ENCODE measurements around the gene TAAR5.
"Not testable (repeated sequence)": the region's sequence is repeated elsewhere in the genome, so short reads cannot be mapped to it uniquely, and the experiment has no call there.

The TAAR5 gene, protein sequence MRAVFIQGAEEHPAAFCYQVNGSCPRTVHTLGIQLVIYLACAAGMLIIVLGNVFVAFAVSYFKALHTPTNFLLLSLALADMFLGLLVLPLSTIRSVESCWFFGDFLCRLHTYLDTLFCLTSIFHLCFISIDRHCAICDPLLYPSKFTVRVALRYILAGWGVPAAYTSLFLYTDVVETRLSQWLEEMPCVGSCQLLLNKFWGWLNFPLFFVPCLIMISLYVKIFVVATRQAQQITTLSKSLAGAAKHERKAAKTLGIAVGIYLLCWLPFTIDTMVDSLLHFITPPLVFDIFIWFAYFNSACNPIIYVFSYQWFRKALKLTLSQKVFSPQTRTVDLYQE

DNA sequence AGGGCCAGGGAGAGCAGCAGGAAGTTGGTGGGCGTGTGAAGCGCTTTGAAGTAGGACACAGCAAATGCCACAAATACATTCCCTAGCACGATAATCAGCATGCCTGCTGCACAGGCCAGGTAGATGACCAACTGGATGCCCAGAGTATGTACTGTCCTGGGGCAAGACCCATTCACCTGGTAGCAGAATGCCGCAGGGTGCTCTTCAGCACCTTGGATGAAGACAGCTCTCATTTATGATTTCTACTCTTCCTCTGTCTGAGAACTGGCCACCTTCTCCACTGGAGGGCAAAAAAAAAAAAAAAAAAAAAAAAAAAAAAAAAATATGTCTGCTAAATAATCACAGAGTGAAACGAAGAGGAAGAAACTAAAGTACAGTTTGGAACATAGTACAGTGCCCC, at the start of gene TAAR5:
TAAR5 (minus strand) TSS at position 288 of the 400 bp plus-strand sequence; CDS start at position 233, 55 bp downstream.
- intact Hi-C loops (cut with DNase I): no loop called here
- DNase-seq: no peak

DNA sequence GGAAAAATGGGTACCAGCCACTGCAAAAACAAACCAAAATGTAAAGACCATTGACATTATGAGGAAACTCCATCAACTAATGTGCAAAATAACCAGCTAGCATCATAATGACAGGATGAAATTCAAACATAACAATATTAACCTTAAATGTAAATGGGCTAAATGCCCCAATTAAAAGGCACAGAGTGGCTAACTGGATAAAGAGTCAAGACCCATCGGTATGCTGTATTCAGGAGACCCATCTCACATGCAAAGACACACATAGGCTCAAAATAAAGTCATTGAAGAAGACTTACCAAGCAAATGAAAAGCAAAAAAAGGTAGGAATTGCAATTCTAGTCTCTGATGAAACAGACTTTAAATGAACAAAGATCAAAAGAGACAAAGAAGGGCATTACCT, 47.6 kb upstream of the TAAR5 start:
- DNase-seq; intact Hi-C loops (cut with DNase I): not testable (repeated sequence)

DNA sequence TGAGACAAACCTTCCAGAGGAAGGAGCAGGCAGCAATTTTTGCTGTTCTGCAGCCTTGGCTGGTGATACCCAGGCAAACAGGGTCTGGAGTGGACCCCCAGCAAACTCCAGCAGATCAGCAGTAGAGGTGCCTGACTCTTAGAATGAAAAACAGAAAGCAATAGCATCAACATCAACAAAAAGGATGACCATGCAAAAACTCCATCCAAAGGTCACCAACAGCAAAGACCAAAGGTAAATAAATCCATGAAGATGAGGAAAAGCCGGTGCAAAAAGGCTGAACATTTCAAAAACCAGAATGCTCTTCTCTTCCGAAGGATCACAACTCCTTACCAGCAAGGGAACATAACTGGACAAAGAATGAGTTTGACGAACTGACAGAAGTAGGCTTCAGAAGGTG, 46.4 kb upstream of the TAAR5 start:
- intact Hi-C loops (cut with DNase I); DNase-seq: not testable (repeated sequence)

DNA sequence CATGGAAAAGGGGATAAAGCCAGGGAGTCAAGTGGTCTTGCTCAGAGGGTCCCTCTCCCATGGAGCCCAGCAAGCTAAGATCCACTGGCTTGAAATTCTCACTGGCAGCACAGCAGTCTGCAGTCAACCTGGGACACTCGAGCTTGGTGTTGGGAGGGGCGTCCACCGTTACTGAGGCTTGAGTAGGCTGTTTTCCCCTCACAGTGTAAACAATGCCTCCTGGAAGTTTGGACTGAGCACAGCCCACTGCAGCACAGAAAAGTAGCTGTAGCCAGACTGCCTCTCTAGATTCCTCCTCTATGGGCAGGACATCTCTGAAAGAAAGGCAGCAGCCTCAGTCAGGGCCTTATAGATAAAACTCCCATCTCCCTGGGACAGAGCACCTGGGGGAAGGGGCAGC, 45.7 kb upstream of the TAAR5 start:
- DNase-seq; intact Hi-C loops (cut with DNase I): not testable (repeated sequence)

DNA sequence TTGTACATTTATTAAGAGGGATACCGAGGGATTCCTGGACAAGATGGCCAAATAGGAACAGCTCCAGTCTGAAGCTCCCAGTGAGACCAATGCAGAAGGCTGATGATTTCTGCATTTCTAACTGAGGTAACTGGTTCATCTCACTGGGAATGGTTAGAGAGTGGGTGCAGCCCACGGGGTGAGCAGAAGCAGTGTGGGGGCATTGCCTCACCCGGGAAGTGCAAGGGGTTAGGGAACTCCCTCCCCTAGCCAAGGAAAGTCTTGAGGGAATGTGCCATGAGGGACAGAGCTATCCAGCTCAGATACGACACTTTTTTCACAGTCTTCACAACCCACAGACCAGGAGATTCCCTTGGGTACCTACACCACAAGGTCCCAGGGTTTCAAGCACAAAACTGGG, 45.3 kb upstream of the TAAR5 start:
- no peak for DNase-seq
- intact Hi-C loops (cut with DNase I): no loop called here

DNA sequence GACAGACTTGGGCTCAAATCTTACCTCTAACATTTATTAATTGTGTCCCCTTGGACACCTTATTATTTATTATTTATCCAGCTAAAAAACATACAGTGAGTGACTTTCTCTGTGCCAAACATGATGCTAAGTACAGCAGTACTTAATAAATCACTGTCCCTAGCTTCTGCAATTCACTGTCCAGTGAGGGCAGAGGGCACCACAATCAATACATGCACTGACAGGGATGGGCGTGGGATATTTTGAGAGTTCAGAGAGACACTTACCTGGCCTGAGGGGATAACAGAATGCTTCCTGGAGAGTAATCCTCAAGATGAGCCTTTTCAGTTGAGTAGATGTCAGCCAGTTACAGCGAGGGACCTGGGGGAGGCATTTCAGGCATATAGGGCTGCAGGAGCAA, 43.8 kb upstream of the TAAR5 start:
- no peak for DNase-seq
- intact Hi-C loops (cut with DNase I): no loop called here

DNA sequence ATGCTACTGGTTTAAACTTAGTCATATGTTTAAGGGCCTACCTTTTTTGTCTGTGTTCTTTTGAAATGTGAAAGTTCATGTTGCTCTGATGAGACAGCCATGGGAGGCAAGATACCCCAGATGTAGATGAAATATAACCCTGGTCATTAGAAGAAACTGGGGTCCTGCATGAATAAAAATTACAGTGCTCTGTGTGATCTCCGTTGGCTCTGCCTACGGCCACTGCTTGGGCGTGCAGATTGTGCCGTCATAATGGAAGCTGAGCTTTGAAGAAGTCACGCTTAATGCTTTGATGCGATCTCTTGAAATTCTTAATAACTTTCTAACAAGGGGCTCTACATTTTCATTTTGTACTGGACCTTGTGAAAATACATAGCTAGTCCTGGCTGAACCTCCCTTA, 34.6 kb upstream of the TAAR5 start, which contains the start of gene TAAR2:
TAAR2 (minus strand) TSS at position 101 of the 400 bp plus-strand sequence; CDS start at position 101, 0 bp downstream.
- intact Hi-C loops (cut with DNase I): no loop called here
- DNase-seq: no peak

DNA sequence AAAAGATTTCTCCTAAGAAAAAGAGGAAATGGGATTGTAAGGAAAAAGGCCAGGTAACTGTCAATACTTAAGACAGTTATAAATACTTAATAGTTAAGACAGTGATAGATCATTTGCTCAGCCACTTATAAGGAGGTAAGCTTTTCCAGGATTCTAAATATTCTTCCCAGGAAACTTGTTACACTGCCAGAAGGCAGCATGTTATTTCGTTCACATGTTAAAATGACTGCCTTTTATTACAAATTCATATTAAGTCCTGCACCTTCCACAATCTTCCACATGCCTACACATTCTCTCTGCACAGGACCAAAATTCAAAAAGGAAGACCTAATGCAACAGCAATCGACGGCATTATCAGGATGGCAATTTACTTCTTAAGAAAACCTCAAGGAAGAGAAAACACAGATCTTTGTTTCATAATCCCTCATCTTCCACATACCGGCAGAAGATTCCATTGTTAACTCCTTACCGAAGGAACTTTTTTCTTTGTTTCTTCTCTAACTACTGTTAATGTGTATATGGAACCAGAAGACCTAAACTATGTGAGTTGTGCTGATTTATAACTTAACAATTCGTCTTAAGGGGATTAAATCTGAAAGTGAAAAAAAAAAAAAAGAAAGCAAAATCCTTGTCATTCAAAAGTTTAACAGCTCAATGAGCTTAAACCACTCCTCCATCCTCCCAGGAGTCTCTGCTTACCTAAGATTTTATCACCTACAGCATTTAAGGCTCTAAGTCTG, 33.7 kb upstream of the TAAR5 start:
- intact Hi-C loops (cut with DNase I): no loop called here
- DNase-seq: no peak

DNA sequence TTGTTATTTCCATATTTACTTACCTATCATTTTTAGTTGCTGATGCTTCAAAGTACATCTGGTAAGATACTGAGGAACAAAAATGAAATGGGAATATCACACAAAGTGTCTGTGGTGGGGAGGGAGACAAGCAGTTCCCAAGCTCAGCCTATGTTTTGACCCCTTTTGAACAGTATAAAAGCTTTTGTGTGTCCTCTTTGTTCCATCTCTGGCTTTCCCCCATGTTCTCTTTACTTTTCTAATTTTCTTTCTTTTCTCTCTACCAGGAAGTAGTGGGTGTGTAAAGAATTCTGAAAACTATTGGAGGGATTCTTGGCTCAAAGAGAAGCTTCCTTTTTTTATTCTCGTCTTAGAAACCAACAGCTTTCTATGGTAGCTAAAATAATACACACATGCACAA, 27.1 kb upstream of the TAAR5 start:
- DNase-seq: no peak
- intact Hi-C loops (cut with DNase I): no loop called here

DNA sequence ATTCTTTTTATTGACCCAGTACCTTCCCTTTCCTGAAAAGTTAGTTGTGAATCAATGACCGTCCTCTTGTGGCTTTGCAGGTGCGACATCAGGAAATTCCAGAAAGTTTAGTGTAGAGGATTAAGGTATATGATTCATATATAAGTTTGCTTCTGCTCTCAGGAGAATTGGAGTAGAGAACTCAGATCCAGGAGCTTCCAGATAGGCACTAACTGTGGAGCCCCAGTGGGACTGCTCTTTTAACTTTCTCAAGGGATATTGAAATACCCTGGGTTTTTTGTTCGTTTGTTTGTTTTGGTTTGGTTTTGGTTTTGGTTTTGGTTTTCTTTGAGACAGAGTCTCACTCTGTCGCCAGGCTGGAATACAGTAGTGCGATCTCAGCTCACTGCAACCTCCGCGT, 25.0 kb upstream of the TAAR5 start:
- no peak for DNase-seq
- intact Hi-C loops (cut with DNase I): no loop called here

DNA sequence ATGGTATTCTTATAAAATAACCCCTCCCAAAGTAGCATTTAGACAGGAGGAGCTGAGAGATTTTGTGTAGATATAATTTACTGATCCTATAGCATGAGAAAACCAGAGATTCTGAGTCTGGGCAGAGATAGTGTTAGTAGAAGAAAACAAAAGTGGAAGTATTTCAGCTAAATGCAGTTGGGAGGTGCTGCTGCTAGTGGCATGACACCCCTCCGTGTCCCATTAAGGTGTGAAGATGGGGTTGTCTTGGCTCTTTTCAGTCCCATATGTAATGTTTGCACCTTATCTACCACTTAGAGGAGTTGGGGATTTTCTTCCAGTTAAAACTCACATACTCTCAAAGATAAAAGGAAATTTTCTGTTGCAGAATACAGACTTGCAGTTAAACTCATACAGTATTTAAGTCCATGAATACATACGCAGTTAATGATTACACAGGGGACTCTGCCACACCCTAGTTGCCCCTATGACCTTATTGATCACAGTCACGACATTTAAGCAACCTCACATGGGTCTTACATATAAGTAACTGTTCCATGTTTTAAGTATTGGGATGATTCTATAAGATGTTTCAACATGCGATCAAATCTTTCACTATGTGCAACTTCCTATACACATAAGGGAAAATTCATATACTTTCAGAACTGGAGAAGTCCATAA, 23.0 kb upstream of the TAAR5 start:
- no peak for DNase-seq
- intact Hi-C loops (cut with DNase I): no loop called here

DNA sequence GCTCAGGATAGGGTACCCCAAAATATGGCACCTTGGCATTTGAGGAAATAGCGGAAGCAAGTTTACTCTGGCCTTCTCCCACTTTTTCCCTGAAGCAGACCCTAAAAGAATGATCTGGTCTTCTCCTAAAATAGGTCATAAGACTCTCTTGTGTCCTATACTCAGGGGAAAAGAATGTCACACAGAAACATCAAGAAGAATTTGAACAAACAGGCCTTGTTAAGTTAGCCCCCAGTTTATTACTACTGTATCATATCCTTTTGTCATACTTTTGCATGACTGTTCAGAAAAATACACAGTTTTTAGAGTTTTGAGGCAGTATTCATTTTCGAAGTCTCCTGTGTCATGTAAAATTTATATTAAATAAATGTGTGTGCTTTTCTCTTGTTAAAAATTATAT, 22.1 kb upstream of the TAAR5 start:
- intact Hi-C loops (cut with DNase I): no loop called here

DNA sequence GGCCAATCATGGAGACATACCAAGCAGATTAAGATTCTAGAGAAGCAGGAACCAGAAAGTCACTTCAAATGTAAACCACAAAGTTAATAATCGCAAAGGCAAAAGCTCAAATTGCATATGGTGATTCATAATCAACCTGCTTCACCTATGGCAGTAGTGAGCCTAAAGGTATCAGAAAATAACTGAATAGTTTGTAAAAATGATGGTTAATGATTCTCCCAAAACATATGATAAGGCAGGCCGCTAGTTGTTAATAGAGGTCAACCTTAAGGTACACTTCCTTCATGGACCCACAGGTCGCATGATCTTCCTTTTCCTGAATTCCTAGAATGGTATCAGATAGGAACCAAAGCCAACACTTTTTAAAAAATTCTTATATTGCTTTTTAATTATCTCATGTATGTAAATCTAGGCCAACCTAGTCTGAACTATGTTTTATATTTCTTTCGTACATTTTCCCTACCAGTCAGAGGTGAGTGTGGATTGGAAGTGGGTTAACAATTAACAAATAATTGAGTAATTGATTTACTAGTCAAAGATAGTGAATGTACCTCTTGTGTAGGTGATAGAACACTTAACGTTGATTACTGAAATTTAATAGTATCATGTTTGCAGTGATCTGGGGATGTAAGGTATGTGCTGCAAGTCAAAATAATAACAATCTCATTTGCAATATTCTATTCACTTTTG, 18.1 kb upstream of the TAAR5 start:
- intact Hi-C loops (cut with DNase I): no loop called here
- no peak for DNase-seq

More for the DNA sequence above, 22.1 kb upstream of the TAAR5 start:
- DNase-seq: no peak

DNA sequence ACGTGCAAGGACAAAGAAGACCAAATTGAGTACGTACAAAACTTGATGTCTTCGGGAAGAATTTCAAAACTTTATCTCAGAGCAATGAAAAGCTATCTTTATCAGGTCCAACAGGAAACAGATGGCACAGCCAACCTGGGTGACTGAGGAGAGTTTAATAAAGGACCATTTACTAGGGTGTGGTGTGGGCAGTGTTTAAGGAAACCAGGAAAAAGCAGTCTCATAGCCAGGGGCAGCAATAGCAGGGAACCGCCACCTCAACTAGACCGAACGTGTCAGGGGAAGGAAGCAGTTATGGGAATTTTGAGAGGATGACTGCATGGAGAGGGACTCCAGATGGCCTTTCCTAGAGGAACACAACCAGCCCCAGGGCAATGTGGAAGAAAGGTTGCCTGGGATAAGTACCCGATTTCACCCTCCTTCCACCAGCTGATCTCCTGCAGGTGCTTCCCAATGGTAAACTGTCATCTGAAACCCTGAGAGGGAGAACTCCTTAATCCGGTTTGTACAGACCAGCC, 15.2 kb upstream of the TAAR5 start:
- intact Hi-C loops (cut with DNase I): no loop called here
- DNase-seq: no peak

DNA sequence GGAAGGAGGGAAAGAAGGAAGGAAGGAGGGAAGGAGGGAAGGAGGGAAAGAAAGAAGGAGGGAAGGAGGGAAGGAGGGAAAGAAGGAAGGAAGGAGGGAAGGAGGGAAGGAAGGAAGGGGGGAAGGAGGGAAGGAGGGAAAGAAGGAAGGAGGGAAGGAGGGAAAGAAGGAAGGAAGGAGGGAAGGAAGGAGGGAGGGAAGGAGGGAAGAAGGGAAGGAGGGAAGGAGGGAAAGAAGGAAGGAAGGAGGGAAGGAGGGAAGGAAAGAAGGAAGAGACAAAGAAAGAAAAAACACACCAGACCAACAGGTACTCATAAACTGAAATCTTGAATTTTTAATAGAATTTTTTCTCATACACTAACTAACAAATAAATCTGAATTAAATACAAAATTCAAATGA, 11.4 kb upstream of the TAAR5 start:
- intact Hi-C loops (cut with DNase I); DNase-seq: not testable (repeated sequence)

DNA sequence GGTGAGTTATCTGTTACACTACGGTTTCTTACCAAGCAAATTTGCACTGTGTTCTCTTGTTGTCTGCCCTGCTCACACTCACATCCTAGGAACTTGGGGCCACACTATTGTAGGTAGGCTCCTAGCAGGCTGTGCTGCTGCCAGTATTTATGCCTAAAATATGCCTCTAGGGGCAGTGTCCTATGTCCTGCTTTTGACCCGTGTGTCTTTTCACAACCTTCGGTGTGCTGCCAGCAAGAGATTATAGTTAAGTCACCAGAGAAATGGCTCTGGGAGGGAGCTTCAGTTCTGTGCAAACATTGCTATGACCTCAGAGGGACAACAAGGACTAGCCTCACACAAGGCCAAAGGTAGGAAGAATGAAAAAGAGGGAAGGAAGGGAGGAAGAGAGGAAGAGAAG, 8.9 kb upstream of the TAAR5 start:
- no peak for DNase-seq

DNA sequence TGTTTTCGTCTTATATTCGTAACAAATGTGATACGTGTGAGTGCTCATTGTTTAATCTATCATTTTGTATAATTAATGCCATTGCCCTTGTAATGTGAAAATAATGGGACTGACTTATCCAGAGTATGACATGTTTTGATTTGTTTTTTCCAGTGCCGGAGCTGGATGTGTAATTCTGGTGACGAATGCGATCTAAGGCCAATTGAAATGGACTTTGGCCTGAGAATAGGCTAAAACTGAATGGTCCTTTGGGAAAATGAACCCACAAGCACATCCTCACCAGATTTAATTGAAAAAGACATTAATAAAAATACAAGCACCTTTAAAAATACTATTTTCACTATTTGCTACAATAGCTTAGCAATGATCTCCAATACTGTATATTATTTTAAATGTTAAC, 6.7 kb upstream of the TAAR5 start:
- intact Hi-C loops (cut with DNase I): no loop called here
- no peak for DNase-seq

More for the DNA sequence above, 8.9 kb upstream of the TAAR5 start:
- intact Hi-C loops (cut with DNase I): no loop called here

DNA sequence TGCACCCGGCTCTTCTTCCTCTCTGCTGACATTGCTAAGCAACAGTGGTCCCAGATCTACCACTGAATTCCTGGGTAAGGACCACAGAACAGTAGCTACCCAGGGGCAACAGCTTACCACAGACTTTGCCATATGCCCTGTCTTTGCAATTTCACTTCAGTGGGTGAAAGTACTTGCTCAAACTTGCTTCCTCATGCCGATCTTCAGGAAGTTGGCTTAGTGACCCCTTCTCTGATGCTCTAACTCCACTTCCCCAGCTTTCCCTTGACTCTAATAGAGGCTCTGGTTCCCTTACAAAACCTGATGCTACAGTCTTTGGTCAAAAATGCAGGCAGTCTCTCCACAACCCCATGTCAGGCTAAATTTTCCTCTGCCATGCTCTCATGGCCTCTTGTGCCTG, 3.3 kb upstream of the TAAR5 start:
- intact Hi-C loops (cut with DNase I): no loop called here

DNA sequence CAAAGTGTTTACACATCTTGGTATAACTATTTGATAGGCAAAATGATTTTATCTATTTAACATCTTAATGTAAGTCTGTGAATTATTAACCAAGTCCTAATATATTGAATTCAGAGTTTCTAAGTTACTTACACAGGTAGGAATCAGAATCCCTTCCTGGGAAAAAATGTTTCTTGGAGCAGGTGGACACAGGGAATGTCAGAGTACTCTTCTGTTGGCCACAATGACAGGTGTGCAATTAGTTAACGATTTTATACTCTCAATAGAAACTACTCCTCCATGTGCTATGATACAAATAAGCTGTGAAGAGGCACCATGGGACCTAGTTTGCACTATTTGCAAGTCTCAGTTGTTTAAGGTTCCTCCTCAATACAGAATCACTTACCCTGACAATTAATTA, 821 bp upstream of the TAAR5 start:
- intact Hi-C loops (cut with DNase I): no loop called here
- no peak for DNase-seq

More for the DNA sequence above, 3.3 kb upstream of the TAAR5 start:
- no peak for DNase-seq

Measured in head of caudate nucleus (tissue), 42 donors.